ENCODE measurements around the gene ASIC5. TPM values are rescaled to one million over a fixed set of nuclear protein-coding genes. Genes with fewer than 3 reads are reported as not detected.

Gene ASIC5
- total RNA-seq, 1 experiment from 2014 or later, result not detected

DNA sequence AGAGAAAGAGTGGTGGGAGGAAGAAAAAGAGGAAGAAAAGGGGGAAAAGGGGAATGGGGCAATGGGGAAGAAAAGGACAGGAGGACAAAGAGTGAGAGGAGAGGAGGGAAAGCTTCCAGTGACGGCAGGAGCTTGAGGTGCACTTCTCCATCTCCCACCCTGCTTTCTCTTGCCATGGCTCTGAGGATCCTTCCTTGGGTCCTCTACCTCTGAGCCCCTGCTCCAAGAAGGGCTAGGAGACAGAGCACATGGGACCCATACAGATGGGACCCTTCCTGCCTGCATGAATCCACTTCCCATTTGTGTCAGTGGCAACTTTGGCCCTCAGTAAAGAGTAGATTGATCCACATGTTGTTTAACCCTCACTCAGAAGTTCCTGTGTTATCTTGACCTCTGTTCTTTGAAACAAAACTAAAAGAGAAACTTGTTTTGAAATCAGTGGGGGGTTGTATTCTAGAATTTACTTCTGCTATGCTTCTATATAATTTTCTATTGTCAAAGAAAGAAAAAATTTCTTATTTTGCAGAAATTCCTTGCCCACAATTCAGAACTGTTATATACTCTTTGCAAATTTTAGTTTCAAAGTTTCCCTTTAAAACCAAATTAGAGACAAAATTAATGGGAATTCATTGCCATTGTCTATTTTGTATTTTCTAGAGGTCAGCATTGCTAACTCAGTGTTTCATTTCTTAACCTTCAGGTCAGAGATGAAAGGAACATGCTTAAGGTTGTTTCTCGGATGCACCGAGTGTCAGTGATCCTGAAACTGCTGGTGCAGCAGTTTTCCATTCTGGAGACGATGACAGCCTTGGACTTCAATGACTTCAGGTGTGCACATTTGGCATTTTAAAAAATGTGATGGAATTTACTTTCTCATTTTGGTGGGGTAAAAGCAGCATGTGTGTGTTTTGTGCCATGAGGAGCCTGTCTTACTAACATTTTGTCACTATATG, 42.4 kb upstream of the ASIC5 start:
- no peaks in the 10 kb centered on the region for H4K20me1 ChIP-seq (ENCODE audit: control insufficient read depth, insufficient read depth, insufficient read length)
- H3K23ac ChIP-seq (ENCODE audit: insufficient read length, low read depth, low read length), result no peak overlapping the region
- no peak overlapping the region for H2BK20ac ChIP-seq (ENCODE audit: low read depth, low read length, poor library complexity, severe bottlenecking)
- H3K18ac ChIP-seq (ENCODE audit: insufficient read length, low read depth, low read length), result no peak overlapping the region
- no peak overlapping the region for H2AFZ ChIP-seq (ENCODE audit: low read length)
- no peak overlapping the region for H3K9ac ChIP-seq (ENCODE audit: extremely low read depth, insufficient read length, low read length)
- H3K9me3 Mint-ChIP-seq, result no peaks in the 10 kb centered on the region
- no peaks in the 10 kb centered on the region for H3K79me2 ChIP-seq (ENCODE audit: insufficient read depth, low read length)
- no peaks in the 10 kb centered on the region for H3K9me3 ChIP-seq (ENCODE audit: control insufficient read depth, low read depth, low read length)
- no peak overlapping the region for H3K14ac ChIP-seq (ENCODE audit: insufficient read depth, low read length)
- no peak overlapping the region for H3K4ac ChIP-seq (ENCODE audit: low read depth, low read length)
- no peak overlapping the region for H3K4me3 Mint-ChIP-seq
- no peak overlapping the region for H4K5ac ChIP-seq (ENCODE audit: insufficient read length, low read depth, low read length)
- H2BK5ac ChIP-seq (ENCODE audit: insufficient read length, low read length), result no peak overlapping the region
- H3K79me1 ChIP-seq (ENCODE audit: insufficient read depth, low read depth, low read length, poor library complexity, severe bottlenecking), result no peaks in the 10 kb centered on the region
- DNase-seq, result no peak
- TF ChIP-seq, protein P1, sequence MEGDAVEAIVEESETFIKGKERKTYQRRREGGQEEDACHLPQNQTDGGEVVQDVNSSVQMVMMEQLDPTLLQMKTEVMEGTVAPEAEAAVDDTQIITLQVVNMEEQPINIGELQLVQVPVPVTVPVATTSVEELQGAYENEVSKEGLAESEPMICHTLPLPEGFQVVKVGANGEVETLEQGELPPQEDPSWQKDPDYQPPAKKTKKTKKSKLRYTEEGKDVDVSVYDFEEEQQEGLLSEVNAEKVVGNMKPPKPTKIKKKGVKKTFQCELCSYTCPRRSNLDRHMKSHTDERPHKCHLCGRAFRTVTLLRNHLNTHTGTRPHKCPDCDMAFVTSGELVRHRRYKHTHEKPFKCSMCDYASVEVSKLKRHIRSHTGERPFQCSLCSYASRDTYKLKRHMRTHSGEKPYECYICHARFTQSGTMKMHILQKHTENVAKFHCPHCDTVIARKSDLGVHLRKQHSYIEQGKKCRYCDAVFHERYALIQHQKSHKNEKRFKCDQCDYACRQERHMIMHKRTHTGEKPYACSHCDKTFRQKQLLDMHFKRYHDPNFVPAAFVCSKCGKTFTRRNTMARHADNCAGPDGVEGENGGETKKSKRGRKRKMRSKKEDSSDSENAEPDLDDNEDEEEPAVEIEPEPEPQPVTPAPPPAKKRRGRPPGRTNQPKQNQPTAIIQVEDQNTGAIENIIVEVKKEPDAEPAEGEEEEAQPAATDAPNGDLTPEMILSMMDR (conservative IDR thresholded peaks at IDR 0.05), result no peak
- no peaks in the 10 kb centered on the region for H3K36me3 Mint-ChIP-seq (ENCODE audit: insufficient read depth in 1 of 3, low read depth in 3 of 3)
- H3K27ac Mint-ChIP-seq, result no peak overlapping the region
- WGBS (ENCODE audit: extremely low coverage, insufficient read length, low lambda C conversion rate), result no CpG with 5 or more reads among the region's 4 CpGs
- H4K8ac ChIP-seq (replicated peaks; ENCODE audit: insufficient read length, low read depth, low read length), result no peak overlapping the region
- no peak overlapping the region for H3K27ac ChIP-seq (ENCODE audit: insufficient read length, low read depth, low read length)
- H4K91ac ChIP-seq (ENCODE audit: insufficient read length, low read depth, low read length), result no peak overlapping the region
- no peak overlapping the region for H3T11ph ChIP-seq (ENCODE audit: low read length)
- H2BK120ac ChIP-seq (ENCODE audit: low read depth, low read length, poor library complexity, severe bottlenecking), result no peak overlapping the region
- H3K56ac ChIP-seq (ENCODE audit: insufficient read length, low read depth, low read length), result no peak overlapping the region
- H3K4me1 ChIP-seq (ENCODE audit: insufficient read depth, low read length), result no peaks in the 10 kb centered on the region
- H2BK12ac ChIP-seq (ENCODE audit: insufficient read length, low read depth, low read length), result no peak overlapping the region
- H3K27me3 Mint-ChIP-seq (ENCODE audit: low read depth), result no peaks in the 10 kb centered on the region
- no peak overlapping the region for H2AK5ac ChIP-seq (ENCODE audit: insufficient read length, low read length)
- no peaks in the 10 kb centered on the region for H3K23me2 ChIP-seq (ENCODE audit: insufficient read length, low read depth, low read length, poor library complexity, severe bottlenecking)
- H3K4me2 ChIP-seq (ENCODE audit: insufficient read depth, insufficient read length, low read length), result no peak overlapping the region
- H2BK15ac ChIP-seq (ENCODE audit: low read depth, low read length), result no peak overlapping the region
- H3K4me1 Mint-ChIP-seq, result peaks cover 5 to 11% of the 10 kb centered on the region in 2 experiments; a peak in 3 of 4 replicates
- no peaks in the 10 kb centered on the region for H3K27me3 ChIP-seq (ENCODE audit: insufficient read depth, low read length)
